ENCODE data around the gene PLD1. TPM values are rescaled to one million over a fixed set of nuclear protein-coding genes. Genes with fewer than 3 reads are reported as not detected.

Gene PLD1
- polyA plus RNA-seq, 1 donor = 87.6 TPM

DNA sequence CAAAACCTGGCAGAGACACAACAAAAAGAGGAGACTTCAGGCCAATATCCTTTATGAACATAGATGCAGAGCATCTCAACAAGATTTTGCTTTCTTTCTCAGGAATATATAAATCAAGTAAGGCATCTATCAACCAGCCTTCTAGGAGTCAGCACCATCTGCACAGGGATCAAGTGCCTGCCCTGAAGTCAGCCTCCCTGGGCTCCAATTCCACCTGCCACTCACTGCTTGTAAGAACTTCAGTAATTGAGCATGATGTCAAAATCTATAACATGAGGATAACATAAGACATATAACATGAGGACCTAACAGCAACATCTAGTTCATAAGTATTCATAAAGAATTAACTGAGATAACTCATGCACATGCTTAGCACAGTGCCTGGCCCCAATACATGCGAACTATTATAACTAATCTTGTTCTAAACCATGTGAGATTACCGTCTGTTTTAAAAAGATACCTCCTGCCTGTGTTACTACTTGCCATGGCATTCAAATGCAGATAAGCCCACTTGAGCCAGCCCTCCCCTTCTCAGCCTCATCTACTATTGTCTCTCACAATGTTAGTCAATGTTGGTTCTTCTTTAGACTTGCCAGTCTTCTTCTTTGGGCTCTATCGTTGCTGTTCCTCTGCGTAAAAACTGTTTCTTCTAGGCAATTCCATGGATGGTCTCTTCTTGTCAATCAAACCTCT is 91.6 kb downstream of the PLD1 start:
- 67% methylated on average over 1 of the region's 4 CpGs for WGBS (ENCODE audit: insufficient coverage, low lambda C conversion rate)
- Histone ChIP-seq H3K4me3 (ENCODE audit: low read length) (no peak overlapping the region), H3K4me1 (ENCODE audit: control insufficient read depth, insufficient read depth, low read length) (no peaks in the 10 kb centered on the region), H3K9me3 (ENCODE audit: control insufficient read depth, low read depth, low read length) (peaks cover 11% of the 10 kb centered on the region), H3K36me3 (ENCODE audit: control insufficient read depth, insufficient read depth, low read length) (peaks cover 24% of the 10 kb centered on the region), H3K27ac (ENCODE audit: low read length) (no peak overlapping the region), H3K27me3 (ENCODE audit: control insufficient read depth, insufficient read depth, low read length) (no peaks in the 10 kb centered on the region)
- DNase-seq = no peak

- no CpG with 5 or more reads among the region's 2 CpGs for WGBS (ENCODE audit: insufficient coverage, low lambda C conversion rate)
- H3K36me3 ChIP-seq (ENCODE audit: control insufficient read depth, insufficient read depth, low read length) = peaks cover 28% of the 10 kb centered on the region
- no peak for DNase-seq
Observed at GRCh38 chr3:171715155-171715554, 95.1 kb downstream of the PLD1 start.

GRCh38 chr3:171712171-171712938 is 97.9 kb downstream of the PLD1 start:
- H3K4me3 ChIP-seq (ENCODE audit: low read length) = no peak overlapping the region
- H3K27ac ChIP-seq (ENCODE audit: low read length) = no peak overlapping the region
- no peaks in the 10 kb centered on the region for H3K27me3 ChIP-seq (ENCODE audit: control insufficient read depth, insufficient read depth, low read length)
- H3K4me1 ChIP-seq (ENCODE audit: control insufficient read depth, insufficient read depth, low read length) = no peaks in the 10 kb centered on the region
- peaks cover 11% of the 10 kb centered on the region for H3K9me3 ChIP-seq (ENCODE audit: control insufficient read depth, low read depth, low read length)
- peaks cover 38% of the 10 kb centered on the region for H3K36me3 ChIP-seq (ENCODE audit: control insufficient read depth, insufficient read depth, low read length)
- 83% methylated on average over 1 of the region's 8 CpGs for WGBS (ENCODE audit: insufficient coverage, low lambda C conversion rate)
- no peak for DNase-seq

More at GRCh38 chr3:171715155-171715554, 95.1 kb downstream of the PLD1 start:
- no peaks in the 10 kb centered on the region for H3K27me3 ChIP-seq (ENCODE audit: control insufficient read depth, insufficient read depth, low read length)
- no peaks in the 10 kb centered on the region for H3K4me1 ChIP-seq (ENCODE audit: control insufficient read depth, insufficient read depth, low read length)
- no peak overlapping the region for H3K27ac ChIP-seq (ENCODE audit: low read length)
- no peak overlapping the region for H3K4me3 ChIP-seq (ENCODE audit: low read length)
- peaks cover 11% of the 10 kb centered on the region for H3K9me3 ChIP-seq (ENCODE audit: control insufficient read depth, low read depth, low read length)

GRCh38 chr3:171711461-171712170 is 98.7 kb downstream of the PLD1 start:
- no peak for DNase-seq
- H3K27ac ChIP-seq (ENCODE audit: low read length) = no peak overlapping the region
- peaks cover 39% of the 10 kb centered on the region for H3K36me3 ChIP-seq (ENCODE audit: control insufficient read depth, insufficient read depth, low read length)
- H3K4me1 ChIP-seq (ENCODE audit: control insufficient read depth, insufficient read depth, low read length) = no peaks in the 10 kb centered on the region
- no peaks in the 10 kb centered on the region for H3K27me3 ChIP-seq (ENCODE audit: control insufficient read depth, insufficient read depth, low read length)
- peaks cover 4% of the 10 kb centered on the region for H3K9me3 ChIP-seq (ENCODE audit: control insufficient read depth, low read depth, low read length)
- WGBS (ENCODE audit: insufficient coverage, low lambda C conversion rate) = no CpG with 5 or more reads among the region's 3 CpGs
- no peak overlapping the region for H3K4me3 ChIP-seq (ENCODE audit: low read length)

DNA sequence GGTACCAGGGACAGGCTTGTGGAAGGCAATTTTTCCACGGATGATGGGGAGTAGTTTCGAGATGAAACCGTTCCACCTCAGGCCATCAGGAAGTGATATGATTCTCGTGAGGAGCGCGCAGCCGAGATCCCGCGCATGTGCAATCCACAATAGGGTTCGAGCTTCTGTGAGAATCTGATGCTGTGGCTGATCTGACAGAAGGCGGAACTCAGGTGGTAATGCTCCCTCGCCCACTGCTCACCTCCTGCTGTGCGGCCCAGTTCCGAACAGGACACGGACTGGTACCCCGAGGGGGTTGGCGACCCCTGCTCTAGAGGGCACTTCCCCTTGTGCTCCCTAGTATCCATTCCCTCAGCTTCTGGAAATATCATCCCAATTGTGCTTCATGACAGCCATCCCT is 99.9 kb downstream of the PLD1 start:
- Histone ChIP-seq H3K4me3 (ENCODE audit: low read length) (no peak overlapping the region), H3K36me3 (ENCODE audit: control insufficient read depth, insufficient read depth, low read length) (peaks cover 39% of the 10 kb centered on the region), H3K27me3 (ENCODE audit: control insufficient read depth, insufficient read depth, low read length) (no peaks in the 10 kb centered on the region), H3K4me1 (ENCODE audit: control insufficient read depth, insufficient read depth, low read length) (no peaks in the 10 kb centered on the region), H3K9me3 (ENCODE audit: control insufficient read depth, low read depth, low read length) (peaks cover 3% of the 10 kb centered on the region), H3K27ac (ENCODE audit: low read length) (no peak overlapping the region)
- WGBS (ENCODE audit: insufficient coverage, low lambda C conversion rate) = no CpG with 5 or more reads among the region's 17 CpGs
- DNase-seq = no peak

DNA sequence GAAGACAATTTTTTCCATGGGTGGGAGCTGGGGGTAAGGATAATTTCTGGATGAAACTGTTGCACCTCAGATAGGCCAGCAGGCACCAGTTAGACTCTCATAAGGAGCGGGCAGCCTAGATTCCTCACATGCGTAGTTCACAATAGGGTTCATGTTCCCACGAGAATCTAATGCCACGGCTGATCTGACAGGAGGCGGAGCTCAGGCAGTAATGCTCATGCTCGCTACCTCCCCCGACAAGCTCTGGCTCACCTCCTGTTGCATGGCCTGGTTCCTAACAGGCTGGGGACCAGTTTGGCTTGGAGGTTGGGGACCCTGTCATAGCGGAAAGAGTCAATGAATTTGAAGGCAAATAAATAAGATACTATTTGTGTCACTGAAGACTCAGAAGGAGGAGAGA is 105.5 kb downstream of the PLD1 start:
- no peak for DNase-seq
- H3K4me1 ChIP-seq (ENCODE audit: control insufficient read depth, insufficient read depth, low read length) = no peaks in the 10 kb centered on the region
- peaks cover 5% of the 10 kb centered on the region for H3K9me3 ChIP-seq (ENCODE audit: control insufficient read depth, low read depth, low read length)
- no peak overlapping the region for H3K4me3 ChIP-seq (ENCODE audit: low read length)
- H3K27ac ChIP-seq (ENCODE audit: low read length) = no peak overlapping the region
- 100% methylated on average over 1 of the region's 8 CpGs for WGBS (ENCODE audit: insufficient coverage, low lambda C conversion rate)
- H3K27me3 ChIP-seq (ENCODE audit: control insufficient read depth, insufficient read depth, low read length) = no peaks in the 10 kb centered on the region
- peaks cover 27% of the 10 kb centered on the region for H3K36me3 ChIP-seq (ENCODE audit: control insufficient read depth, insufficient read depth, low read length)

DNA sequence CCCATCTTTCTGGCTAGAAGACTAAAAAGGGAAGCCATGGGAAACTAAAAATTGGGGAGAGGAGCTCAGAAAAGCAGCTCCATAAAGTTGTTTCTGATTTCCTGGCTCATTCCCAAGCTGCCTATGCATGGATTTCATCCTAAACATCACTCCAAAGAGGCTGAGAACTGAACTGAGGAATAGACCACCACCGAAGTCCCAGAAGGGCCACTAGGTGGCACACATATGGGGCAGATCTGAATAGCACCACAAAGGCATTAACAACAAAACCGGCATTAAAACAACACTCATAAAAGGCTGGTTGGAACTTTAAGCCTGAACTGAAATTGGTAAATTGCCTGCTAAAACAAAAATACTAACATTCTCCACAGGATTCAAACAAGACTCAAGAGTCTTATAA is 106.3 kb downstream of the PLD1 start:
- no peak for DNase-seq

GRCh38 chr3:171703144-171703543 is 107.1 kb downstream of the PLD1 start:
- Histone ChIP-seq H3K4me3 (ENCODE audit: low read length) (no peak overlapping the region), H3K4me1 (ENCODE audit: control insufficient read depth, insufficient read depth, low read length) (no peaks in the 10 kb centered on the region), H3K9me3 (ENCODE audit: control insufficient read depth, low read depth, low read length) (peaks cover 5% of the 10 kb centered on the region), H3K27ac (ENCODE audit: low read length) (no peak overlapping the region), H3K36me3 (ENCODE audit: control insufficient read depth, insufficient read depth, low read length) (peaks cover 25% of the 10 kb centered on the region), H3K27me3 (ENCODE audit: control insufficient read depth, insufficient read depth, low read length) (no peaks in the 10 kb centered on the region)
- 100% methylated on average over 1 of the region's 2 CpGs for WGBS (ENCODE audit: insufficient coverage, low lambda C conversion rate)
- DNase-seq = no peak

More for the DNA sequence above, 106.3 kb downstream of the PLD1 start:
- H3K27ac ChIP-seq (ENCODE audit: low read length) = no peak overlapping the region
- H3K9me3 ChIP-seq (ENCODE audit: control insufficient read depth, low read depth, low read length) = peaks cover 5% of the 10 kb centered on the region
- no peak overlapping the region for H3K4me3 ChIP-seq (ENCODE audit: low read length)
- H3K36me3 ChIP-seq (ENCODE audit: control insufficient read depth, insufficient read depth, low read length) = peaks cover 25% of the 10 kb centered on the region
- H3K27me3 ChIP-seq (ENCODE audit: control insufficient read depth, insufficient read depth, low read length) = no peaks in the 10 kb centered on the region
- no peaks in the 10 kb centered on the region for H3K4me1 ChIP-seq (ENCODE audit: control insufficient read depth, insufficient read depth, low read length)
- no CpG with 5 or more reads among the region's 2 CpGs for WGBS (ENCODE audit: insufficient coverage, low lambda C conversion rate)

DNA sequence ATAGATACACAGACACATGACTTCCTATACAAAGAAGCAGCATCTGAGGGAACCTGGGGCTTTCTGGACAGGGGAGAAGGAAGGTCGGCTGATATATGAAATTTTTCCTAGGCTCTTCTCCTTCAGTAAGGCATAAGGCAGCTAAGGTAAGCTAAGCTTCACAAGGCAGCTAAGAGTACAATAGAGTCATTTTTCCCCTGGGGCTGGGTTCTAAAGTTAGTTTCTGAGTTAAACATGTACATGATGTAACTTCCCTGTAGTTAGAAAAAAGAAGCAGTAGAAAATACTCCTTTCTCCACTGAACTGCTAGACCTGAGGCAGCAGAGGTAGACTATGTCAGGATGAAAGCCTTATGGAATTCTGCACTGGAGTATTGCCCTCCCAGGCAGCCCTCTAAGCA is 109.6 kb downstream of the PLD1 start:
- no peak for DNase-seq
- H3K36me3 ChIP-seq (ENCODE audit: control insufficient read depth, insufficient read depth, low read length) = peaks cover 26% of the 10 kb centered on the region
- no peak overlapping the region for H3K4me3 ChIP-seq (ENCODE audit: low read length)
- H3K27me3 ChIP-seq (ENCODE audit: control insufficient read depth, insufficient read depth, low read length) = no peaks in the 10 kb centered on the region
- H3K27ac ChIP-seq (ENCODE audit: low read length) = no peak overlapping the region
- peaks cover 14% of the 10 kb centered on the region for H3K4me1 ChIP-seq (ENCODE audit: control insufficient read depth, insufficient read depth, low read length)
- peaks cover 5% of the 10 kb centered on the region for H3K9me3 ChIP-seq (ENCODE audit: control insufficient read depth, low read depth, low read length)
- WGBS (ENCODE audit: insufficient coverage, low lambda C conversion rate) = no CpG with 5 or more reads among the region's 1 CpG

GRCh38 chr3:171700157-171700556 is 110.1 kb downstream of the PLD1 start:
- no peak for DNase-seq
- Histone ChIP-seq H3K9me3 (ENCODE audit: control insufficient read depth, low read depth, low read length) (peaks cover 5% of the 10 kb centered on the region), H3K27me3 (ENCODE audit: control insufficient read depth, insufficient read depth, low read length) (no peaks in the 10 kb centered on the region), H3K36me3 (ENCODE audit: control insufficient read depth, insufficient read depth, low read length) (peaks cover 26% of the 10 kb centered on the region), H3K4me1 (ENCODE audit: control insufficient read depth, insufficient read depth, low read length) (peaks cover 17% of the 10 kb centered on the region), H3K27ac (ENCODE audit: low read length) (no peak overlapping the region), H3K4me3 (ENCODE audit: low read length) (no peak overlapping the region)
- WGBS (ENCODE audit: insufficient coverage, low lambda C conversion rate) = no CpG with 5 or more reads among the region's 2 CpGs

All from large intestine (tissue), 3 donors.